Uterus (tissue), 4 donors: ENCODE results near the gene ST6GALNAC3. TPM values are rescaled to one million over a fixed set of nuclear protein-coding genes. Genes with fewer than 3 reads are reported as not detected.

Source experiments
- DNase-seq, 2 donors: peaks; one replicate each; pipeline ENCODE4 v3.0.0-alpha.2; 2019 to 2020
- H3K27ac ChIP-seq, 2 donors: fragments of 200-600 bp; sonication (generic); 1 replicate in 1 of 2; 2 replicates in 1 of 2; pipeline ENCODE4 v1.5.1; 2016 to 2018
- H3K27me3 ChIP-seq, 2 donors: fragments of 200-600 bp; sonication (generic); one replicate each; pipeline ENCODE4 v1.5.1; 2018 to 2019; ENCODE audit warnings: control low read depth in 1 of 2
- H3K36me3 ChIP-seq, 2 donors: fragments of 200-600 bp; sonication (generic); one replicate each; pipeline ENCODE4 v1.5.1; 2019; ENCODE audit warnings: control low read depth in 1 of 2
- H3K4me1 ChIP-seq, 2 donors: fragments of 200-600 bp; sonication (generic); one replicate each; pipeline ENCODE4 v1.5.1; 2018 to 2019; ENCODE audit warnings: control low read depth in 1 of 2
- H3K4me3 ChIP-seq, 2 donors: fragments of 200-600 bp; sonication (generic); 1 replicate in 1 of 2; 2 replicates in 1 of 2; pipeline ENCODE4 v1.5.1; 2018 to 2019; ENCODE audit warnings: mild to moderate bottlenecking in 1 of 2
- H3K9me3 ChIP-seq, 2 donors: fragments of 200-600 bp; sonication (generic); one replicate each; pipeline ENCODE4 v1.5.1; 2019; ENCODE audit warnings: control low read depth in 1 of 2
- CTCF ChIP-seq, 4 experiments: fragments of 200-600 bp in 2 of 4; fragments of 450-650 bp in 2 of 4; sonication (generic) in 2 of 4; IDR thresholded peaks; one replicate each; pipeline ENCODE4 v1.5.1; 2016 to 2019; ENCODE audit warnings: antibody characterized with exemption in 4 of 4, mild to moderate bottlenecking in 2 of 4, moderate library complexity in 1 of 4
- POLR2A ChIP-seq, 2 donors: fragments of 450-650 bp; IDR thresholded peaks; one replicate each; pipeline ENCODE4 v1.6.1; 2016; ENCODE audit warnings: antibody characterized with exemption in 2 of 2, mild to moderate bottlenecking in 1 of 2, moderate library complexity in 1 of 2
- intact Hi-C: fragments of 100-400 bp; cut with DNase I; formaldehyde crosslinking; loops from one replicate; pipeline ENCODE4 v1.15.1; 2023; ENCODE audit warnings: low total_unique reads
- total RNA-seq, 4 donors: library from RNA; depleted of rRNA in 3 of 4; stranded (reverse); fragments of >200 nt in 3 of 4; gene quantifications; one replicate each; pipeline versions ENCODE4 v1.1.0 to v1.2.4, GENCODE V29; 2014 to 2023
- donor health status: DM: yes; HTN: yes; CAD: no.

ST6GALNAC3 gene
- total RNA-seq, 4 donors from 2014 or later = 6.7 to 43.4 (median 21.1) TPM

- TF ChIP-seq CTCF (IDR thresholded peaks at IDR 0.05) (no peak), POLR2A (IDR thresholded peaks at IDR 0.05) (no peak)
- Histone ChIP-seq H3K4me1 (no peaks in the 10 kb centered on the region), H3K27ac (no peak overlapping the region), H3K9me3 (no peaks in the 10 kb centered on the region), H3K27me3 (no peaks in the 10 kb centered on the region), H3K36me3 (no peaks in the 10 kb centered on the region), H3K4me3 (no peak overlapping the region)
- DNase-seq = no peak
- intact Hi-C loops = no loop called here
These were observed 223.9 kb downstream of the ST6GALNAC3 start for GRCh38 chr1:76298399-76298798.

GRCh38 chr1:76299036-76299435, 224.5 kb downstream of the ST6GALNAC3 start:
- H3K36me3 ChIP-seq = no peaks in the 10 kb centered on the region
- no peaks in the 10 kb centered on the region for H3K27me3 ChIP-seq
- no peaks in the 10 kb centered on the region for H3K9me3 ChIP-seq
- intact Hi-C loops = no loop called here
- no peak overlapping the region for H3K27ac ChIP-seq
- no peak for DNase-seq
- no peak overlapping the region for H3K4me3 ChIP-seq
- TF ChIP-seq CTCF (IDR thresholded peaks at IDR 0.05) (no peak), POLR2A (IDR thresholded peaks at IDR 0.05) (no peak)
- no peaks in the 10 kb centered on the region for H3K4me1 ChIP-seq

DNA sequence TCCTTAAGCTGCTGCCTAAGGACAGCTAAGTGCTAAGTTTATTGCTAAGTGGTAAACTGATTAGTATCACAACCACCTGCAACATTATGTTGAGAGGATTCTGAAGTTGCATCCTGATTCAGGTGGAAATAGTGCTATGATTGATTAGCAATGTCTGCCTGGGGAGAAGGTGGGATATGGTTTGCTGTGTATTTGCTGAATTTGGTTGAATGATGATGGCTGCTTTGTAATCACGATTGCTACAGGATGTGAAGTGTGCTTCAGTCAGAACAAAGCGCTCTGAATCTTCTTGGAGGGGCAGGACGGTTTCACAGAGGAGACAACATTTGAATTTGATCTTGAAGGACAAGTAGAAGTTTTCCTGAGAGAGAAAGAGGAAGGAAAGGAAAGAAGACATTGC, 226.0 kb downstream of the ST6GALNAC3 start:
- no peaks in the 10 kb centered on the region for H3K27me3 ChIP-seq
- TF ChIP-seq CTCF (IDR thresholded peaks at IDR 0.05) = no peak
- no peak overlapping the region for H3K4me3 ChIP-seq
- no peak overlapping the region for H3K27ac ChIP-seq
- intact Hi-C loops = no loop called here
- H3K9me3 ChIP-seq = no peaks in the 10 kb centered on the region
- no peaks in the 10 kb centered on the region for H3K4me1 ChIP-seq
- DNase-seq = no peak
- H3K36me3 ChIP-seq = no peaks in the 10 kb centered on the region

DNA sequence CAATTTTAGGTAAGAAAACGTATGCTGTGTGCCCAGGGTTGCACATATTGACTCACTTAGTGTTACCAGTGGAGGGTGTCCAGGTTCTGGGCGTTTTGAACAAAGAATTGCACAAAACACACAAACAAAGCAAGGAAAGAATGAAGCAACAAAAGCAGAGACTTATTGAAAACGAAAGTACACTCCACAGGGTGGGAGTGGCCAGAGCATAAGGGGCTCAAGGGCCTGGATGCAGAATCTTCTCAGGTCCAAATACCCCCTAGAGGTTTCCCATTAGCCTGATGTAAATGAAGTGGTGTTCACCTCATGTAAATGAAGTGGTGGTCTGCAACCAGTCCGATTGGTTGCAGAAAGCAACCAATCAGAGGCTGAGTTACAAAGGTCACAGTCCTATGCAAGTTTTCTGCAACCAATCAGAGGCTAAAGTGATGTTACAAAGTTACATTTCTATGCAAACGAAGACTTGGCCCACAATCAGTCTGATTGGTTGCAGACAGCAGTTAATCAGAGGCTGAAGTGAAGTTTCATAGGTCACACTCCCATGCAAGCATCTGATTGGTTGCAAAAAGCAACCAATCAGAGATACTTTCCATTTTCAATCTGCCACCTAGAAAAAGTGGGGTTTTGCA, 228.3 kb downstream of the ST6GALNAC3 start:
- no peak for DNase-seq
- TF ChIP-seq POLR2A (IDR thresholded peaks at IDR 0.05) (no peak), CTCF (IDR thresholded peaks at IDR 0.05) (no peak)
- no peak overlapping the region for H3K27ac ChIP-seq
- no peaks in the 10 kb centered on the region for H3K4me1 ChIP-seq
- H3K9me3 ChIP-seq = no peaks in the 10 kb centered on the region
- H3K36me3 ChIP-seq = no peaks in the 10 kb centered on the region
- no peak overlapping the region for H3K4me3 ChIP-seq
- no peaks in the 10 kb centered on the region for H3K27me3 ChIP-seq
- intact Hi-C loops = no loop called here

- intact Hi-C loops = no loop called here
- Histone ChIP-seq H3K4me3 (no peak overlapping the region), H3K27ac (no peak overlapping the region), H3K36me3 (no peaks in the 10 kb centered on the region), H3K9me3 (no peaks in the 10 kb centered on the region), H3K4me1 (no peaks in the 10 kb centered on the region), H3K27me3 (no peaks in the 10 kb centered on the region)
- DNase-seq = no peak
- no peak for TF ChIP-seq POLR2A (IDR thresholded peaks at IDR 0.05)
These were observed 228.8 kb downstream of the ST6GALNAC3 start for GRCh38 chr1:76303340-76303717.

DNA sequence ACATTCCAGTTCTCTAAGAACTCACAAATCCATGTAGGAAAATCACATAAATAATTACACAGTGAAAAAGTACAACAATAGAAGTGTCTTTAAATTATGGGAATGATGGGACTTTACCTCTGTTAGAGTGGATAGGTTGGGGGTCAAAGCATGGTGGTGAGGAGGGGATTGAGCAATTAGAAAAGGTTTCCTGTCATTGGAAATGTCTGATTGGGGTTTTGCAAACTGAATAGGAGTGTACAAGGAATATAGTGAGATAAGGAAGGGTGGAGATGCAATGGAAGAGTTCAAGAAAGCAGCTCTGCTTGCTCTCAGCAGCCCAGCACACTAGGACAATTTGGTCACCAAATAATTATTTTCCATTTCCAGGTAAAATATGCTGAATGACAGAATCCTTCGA, 238.8 kb downstream of the ST6GALNAC3 start:
- intact Hi-C loops = no loop called here
- Histone ChIP-seq H3K27ac (no peak overlapping the region), H3K9me3 (no peaks in the 10 kb centered on the region), H3K4me1 (no peaks in the 10 kb centered on the region), H3K4me3 (no peak overlapping the region), H3K36me3 (no peaks in the 10 kb centered on the region), H3K27me3 (no peaks in the 10 kb centered on the region)
- no peak for DNase-seq
- TF ChIP-seq POLR2A (IDR thresholded peaks at IDR 0.05) = no peak
- TF ChIP-seq CTCF (IDR thresholded peaks at IDR 0.05) = no peak
